Thoracic aorta (tissue), 2 donors: ENCODE measurements around the gene ARID1B. TPM values are rescaled to one million over a fixed set of nuclear protein-coding genes. Genes with fewer than 3 reads are reported as not detected.
"Not testable (repeated sequence)": the region's sequence is repeated elsewhere in the genome, so short reads cannot be mapped to it uniquely, and the experiment has no call there.

Source experiments
- ATAC-seq: fragments of 150-250 bp; one replicate; pipeline ENCODE4 v1.8.0; 2017; ENCODE audit warnings: low read depth; ENCODE audit not compliant: insufficient number of reproducible peaks, low FRiP score
- DNase-seq: peaks from one replicate; pipeline ENCODE4 v3.0.0-alpha.2; 2020; ENCODE audit warnings: low spot score
- H3K27ac ChIP-seq, 2 donors: fragments of 200-600 bp; sonication (generic); 1 replicate in 1 of 2; 2 replicates in 1 of 2; pipeline ENCODE4 v1.5.1; 2016; ENCODE audit warnings: mild to moderate bottlenecking in 2 of 2, moderate library complexity in 2 of 2
- H3K27me3 ChIP-seq: fragments of 200-600 bp; sonication (generic); replicated peaks from 2 replicates; pipeline ENCODE4 v1.6.0; 2016; ENCODE audit warnings: mild to moderate bottlenecking; ENCODE audit not compliant: insufficient read depth
- H3K36me3 ChIP-seq: fragments of 200-600 bp; sonication (generic); one replicate; pipeline ENCODE4 v1.5.1; 2016
- H3K4me1 ChIP-seq, 2 donors: fragments of 200-600 bp; sonication (generic); 1 replicate in 1 of 2; 2 replicates in 1 of 2; pipeline versions ENCODE4 v1.5.1 to v1.6.0; 2016; ENCODE audit warnings: low read depth in 2 of 2, mild to moderate bottlenecking in 1 of 2; ENCODE audit not compliant: control insufficient read depth in 1 of 2
- H3K4me3 ChIP-seq: fragments of 200-600 bp; sonication (generic); 2 replicates; pipeline ENCODE4 v1.5.1; 2016; ENCODE audit warnings: mild to moderate bottlenecking
- H3K9me3 ChIP-seq: fragments of 200-600 bp; sonication (generic); 2 replicates; pipeline ENCODE4 v1.5.1; 2016
- total RNA-seq, 2 donors: library from RNA; depleted of rRNA; stranded (reverse); fragments of >200 nt; gene quantifications; one replicate each; pipeline versions ENCODE4 v1.1.0 to v1.2.3, GENCODE V29; 2016
- TF ChIP-seq, protein P1 (sequence below): fragments of 200-600 bp; sonication (generic); IDR thresholded peaks from one replicate; pipeline ENCODE4 v1.5.1; 2019; ENCODE audit warnings: antibody characterized with exemption

The ARID1B gene
- total RNA-seq, 2 donors from 2014 or later, result 120 to 158 TPM

DNA sequence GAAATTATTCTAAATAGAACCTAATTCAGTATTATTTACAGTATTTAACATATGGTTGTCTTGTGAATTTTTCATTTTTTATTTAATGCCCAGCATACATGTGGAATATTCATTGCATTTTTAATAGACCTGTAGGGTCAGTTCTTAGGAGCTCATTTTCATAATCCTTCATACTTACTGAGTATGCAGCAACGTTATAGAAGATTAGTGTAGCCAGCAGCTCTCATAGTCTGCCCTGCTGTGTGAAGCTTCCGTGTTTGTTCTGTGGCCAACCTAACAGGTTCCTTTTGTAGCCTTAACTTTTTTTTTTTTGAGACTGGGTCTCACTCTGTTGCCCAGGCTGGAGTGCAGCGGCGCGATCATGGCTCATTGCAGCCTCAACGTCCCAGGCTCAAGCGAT is 261.4 kb downstream of the ARID1B start:
- ATAC-seq, result no peak
- Histone ChIP-seq H3K4me1 (peaks cover 24 to 40% of the 10 kb centered on the region in 2 donors), H3K4me3 (no peak overlapping the region), H3K27me3 (no peaks in the 10 kb centered on the region), H3K36me3 (no peaks in the 10 kb centered on the region), H3K9me3 (no peaks in the 10 kb centered on the region), H3K27ac (no peak overlapping the region)
- DNase-seq, result no peak
- TF ChIP-seq, protein P1, sequence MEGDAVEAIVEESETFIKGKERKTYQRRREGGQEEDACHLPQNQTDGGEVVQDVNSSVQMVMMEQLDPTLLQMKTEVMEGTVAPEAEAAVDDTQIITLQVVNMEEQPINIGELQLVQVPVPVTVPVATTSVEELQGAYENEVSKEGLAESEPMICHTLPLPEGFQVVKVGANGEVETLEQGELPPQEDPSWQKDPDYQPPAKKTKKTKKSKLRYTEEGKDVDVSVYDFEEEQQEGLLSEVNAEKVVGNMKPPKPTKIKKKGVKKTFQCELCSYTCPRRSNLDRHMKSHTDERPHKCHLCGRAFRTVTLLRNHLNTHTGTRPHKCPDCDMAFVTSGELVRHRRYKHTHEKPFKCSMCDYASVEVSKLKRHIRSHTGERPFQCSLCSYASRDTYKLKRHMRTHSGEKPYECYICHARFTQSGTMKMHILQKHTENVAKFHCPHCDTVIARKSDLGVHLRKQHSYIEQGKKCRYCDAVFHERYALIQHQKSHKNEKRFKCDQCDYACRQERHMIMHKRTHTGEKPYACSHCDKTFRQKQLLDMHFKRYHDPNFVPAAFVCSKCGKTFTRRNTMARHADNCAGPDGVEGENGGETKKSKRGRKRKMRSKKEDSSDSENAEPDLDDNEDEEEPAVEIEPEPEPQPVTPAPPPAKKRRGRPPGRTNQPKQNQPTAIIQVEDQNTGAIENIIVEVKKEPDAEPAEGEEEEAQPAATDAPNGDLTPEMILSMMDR, result no peak

DNA sequence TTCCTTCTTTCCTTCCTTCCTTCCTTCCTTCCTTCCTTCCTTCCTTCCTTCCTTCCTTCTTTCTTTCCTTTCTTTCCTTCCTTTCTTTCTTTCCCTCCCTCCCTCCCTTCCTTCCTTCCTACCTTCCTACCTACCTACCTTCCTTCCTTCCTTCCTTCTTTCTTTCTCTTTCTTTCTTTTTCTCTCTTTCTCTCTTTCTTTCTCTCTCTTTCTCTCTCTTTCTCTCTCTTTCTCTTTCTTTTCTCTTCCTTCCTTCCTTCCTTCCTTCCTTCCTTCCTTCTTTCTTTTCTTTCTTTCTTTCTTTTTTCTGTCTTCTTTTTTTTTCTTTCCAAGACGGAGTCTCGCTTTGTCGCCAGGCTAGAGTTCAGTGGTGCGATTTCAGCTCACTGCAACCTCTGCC is 262.5 kb downstream of the ARID1B start:
- H3K27me3 ChIP-seq, H3K4me3 ChIP-seq, H3K36me3 ChIP-seq, DNase-seq, H3K9me3 ChIP-seq, ATAC-seq, H3K27ac ChIP-seq: not testable (repeated sequence)
- peaks cover 21 to 32% of the 10 kb centered on the region in 2 donors for H3K4me1 ChIP-seq

DNA sequence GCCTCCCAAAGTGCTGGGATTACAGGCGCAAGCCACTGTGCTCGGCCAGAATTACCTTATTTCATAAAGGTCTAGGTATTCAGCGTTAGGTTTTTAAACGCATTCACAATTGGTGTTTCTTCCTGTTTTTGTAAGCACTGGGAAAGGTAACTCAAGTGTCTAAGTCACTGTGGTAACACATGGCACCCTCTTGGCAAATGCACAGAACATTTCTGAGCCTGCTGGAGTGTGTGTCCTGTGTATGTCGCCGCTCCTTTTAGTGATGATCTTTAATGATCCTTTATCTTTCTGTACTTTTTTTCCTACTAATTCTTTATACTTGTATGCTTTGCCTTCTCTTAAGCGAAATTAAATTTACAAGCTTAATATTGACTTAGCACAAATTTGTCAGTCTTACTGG is 263.0 kb downstream of the ARID1B start:
- DNase-seq (no peak), ATAC-seq (no peak)
- no peaks in the 10 kb centered on the region for H3K9me3 ChIP-seq
- H3K4me3 ChIP-seq, result no peak overlapping the region
- TF ChIP-seq, protein P1, result no peak
- H3K4me1 ChIP-seq, result peaks cover 15 to 28% of the 10 kb centered on the region in 2 donors
- no peak overlapping the region for H3K27ac ChIP-seq
- no peaks in the 10 kb centered on the region for H3K36me3 ChIP-seq
- no peaks in the 10 kb centered on the region for H3K27me3 ChIP-seq

DNA sequence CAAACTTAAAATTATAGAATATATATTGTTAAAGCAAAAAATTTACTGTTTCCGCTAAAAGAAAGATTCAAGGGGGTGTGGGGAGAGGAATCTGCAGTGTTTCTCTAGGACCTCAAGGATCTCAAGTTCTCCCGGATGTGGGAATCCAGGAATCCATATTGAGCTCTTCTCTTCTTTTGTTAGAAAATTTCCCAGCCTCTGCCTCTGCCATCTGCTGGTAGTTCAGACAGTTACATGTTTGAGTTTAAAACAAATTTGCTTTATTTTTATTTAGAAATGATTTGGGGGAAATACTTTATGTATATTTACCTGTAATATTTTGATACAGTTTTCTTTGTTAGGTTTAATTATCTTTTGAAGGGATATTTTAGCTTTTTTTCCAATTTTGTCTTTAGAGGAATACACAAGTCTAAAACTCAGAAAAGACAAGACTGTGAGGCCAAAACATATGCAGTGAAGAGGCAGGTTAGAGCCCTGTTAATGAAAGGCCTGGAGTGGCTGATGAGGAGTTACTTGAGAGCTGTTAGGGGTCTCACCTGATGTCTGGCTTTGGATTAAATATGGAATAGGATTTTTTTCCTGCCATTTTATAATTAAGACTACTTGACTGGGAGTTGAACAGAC is 268.8 kb downstream of the ARID1B start:
- DNase-seq (no peak), ATAC-seq (no peak)
- Histone ChIP-seq H3K27me3 (no peaks in the 10 kb centered on the region), H3K27ac (no peak overlapping the region), H3K36me3 (no peaks in the 10 kb centered on the region), H3K4me3 (no peak overlapping the region), H3K4me1 (peaks cover 16 to 35% of the 10 kb centered on the region in 2 donors), H3K9me3 (no peaks in the 10 kb centered on the region)
- TF ChIP-seq, protein P1, result peak; percentile 44

DNA sequence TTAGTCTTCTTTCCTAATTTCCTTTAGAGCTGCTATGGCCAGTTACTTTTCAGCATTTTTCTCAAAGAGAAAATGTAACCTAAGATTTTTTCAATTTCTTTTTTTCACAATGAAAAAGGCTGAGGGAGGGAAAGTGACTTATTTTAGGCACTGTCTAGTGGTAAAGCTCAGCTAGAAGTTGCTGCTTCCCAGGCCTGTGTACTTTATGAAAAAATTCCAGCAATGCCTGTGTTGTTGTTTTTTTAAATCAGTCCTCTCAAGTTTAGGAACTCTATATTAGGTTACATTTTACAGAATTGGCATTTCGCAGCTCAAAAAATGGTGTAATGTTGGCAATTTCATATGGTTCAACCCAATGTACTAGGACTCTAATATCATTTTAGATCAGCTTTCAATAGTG is 269.6 kb downstream of the ARID1B start:
- Histone ChIP-seq H3K36me3 (no peaks in the 10 kb centered on the region), H3K27me3 (no peaks in the 10 kb centered on the region), H3K27ac (no peak overlapping the region), H3K4me1 (peaks cover 16 to 35% of the 10 kb centered on the region in 2 donors), H3K4me3 (no peak overlapping the region), H3K9me3 (no peaks in the 10 kb centered on the region)
- DNase-seq (no peak), ATAC-seq (no peak)
- TF ChIP-seq, protein P1, result no peak

GRCh38 chr6:157047328-157047727 is 270.1 kb downstream of the ARID1B start:
- DNase-seq, result no peak
- TF ChIP-seq, protein P1, result no peak

More at GRCh38 chr6:157047328-157047727, 270.1 kb downstream of the ARID1B start:
- ATAC-seq, result no peak
- Histone ChIP-seq H3K4me1 (peaks cover 16 to 35% of the 10 kb centered on the region in 2 donors), H3K4me3 (no peak overlapping the region), H3K9me3 (no peaks in the 10 kb centered on the region), H3K36me3 (no peaks in the 10 kb centered on the region), H3K27ac (no peak overlapping the region), H3K27me3 (no peaks in the 10 kb centered on the region)
